Prostate gland (tissue), 2 donors: ENCODE data around the gene TMEM218. TPM values are rescaled to one million over a fixed set of nuclear protein-coding genes. Genes with fewer than 3 reads are reported as not detected.

Experiments used
- DNase-seq: peaks from one replicate; pipeline ENCODE4 v3.0.0-alpha.2; 2019; ENCODE audit warnings: low spot score
- H3K27ac ChIP-seq, 2 donors: fragments of 200-600 bp; sonication (generic); 2 replicates each; pipeline ENCODE4 v1.5.1; 2017 to 2019
- H3K27me3 ChIP-seq: fragments of 200-600 bp; sonication (generic); replicated peaks from 2 replicates; pipeline ENCODE4 v1.5.1; 2019; ENCODE audit not compliant: insufficient read depth
- H3K36me3 ChIP-seq, 2 donors: fragments of 200-600 bp; sonication (generic); 1 replicate in 1 of 2; 2 replicates in 1 of 2; pipeline versions ENCODE4 v1.5.1 to v1.8.1; 2017 to 2019
- H3K4me1 ChIP-seq: fragments of 200-600 bp; sonication (generic); replicated peaks from 2 replicates; pipeline ENCODE4 v1.5.1; 2019
- H3K4me3 ChIP-seq, 2 donors: fragments of 200-600 bp; sonication (generic); 2 replicates each; pipeline ENCODE4 v1.5.1; 2017 to 2019
- H3K9me3 ChIP-seq: fragments of 200-600 bp; sonication (generic); 2 replicates; pipeline ENCODE4 v1.5.1; 2017
- CTCF ChIP-seq, 4 experiments: fragments of 200-600 bp in 2 of 4; fragments of 450-650 bp in 2 of 4; sonication (generic) in 2 of 4; IDR thresholded peaks; 1 replicate in 3 of 4; 2 replicates in 1 of 4; pipeline ENCODE4 v1.5.1; 2016 to 2019; ENCODE audit warnings: antibody characterized with exemption in 4 of 4, mild to moderate bottlenecking in 2 of 4, moderate library complexity in 2 of 4
- POLR2A ChIP-seq: fragments of 450-650 bp; IDR thresholded peaks from one replicate; pipeline ENCODE4 v1.6.1; 2016; ENCODE audit warnings: antibody characterized with exemption, mild to moderate bottlenecking
- POLR2AphosphoS5 ChIP-seq: sonication (generic); formaldehyde crosslinking; IDR thresholded peaks from one replicate; pipeline ENCODE4 v1.6.1; 2017; ENCODE audit warnings: antibody characterized with exemption
- WGBS: methylation state at CpG from one replicate; pipeline ENCODE4 v1.1.5; 2018; 5-methylcytosine and 5-hydroxymethylcytosine counted together
- intact Hi-C: fragments of 100-400 bp; cut with DNase I; formaldehyde crosslinking; loops from one replicate; pipeline ENCODE4 v1.14.2; 2022
- total RNA-seq, 2 donors: library from RNA; depleted of rRNA; stranded (reverse); fragments of >200 nt; gene quantifications; one replicate each; pipeline ENCODE4 v1.1.0, GENCODE V29; 2016

Gene TMEM218
- total RNA-seq, 2 donors from 2014 or later = 17.7 to 33.5 TPM

DNA sequence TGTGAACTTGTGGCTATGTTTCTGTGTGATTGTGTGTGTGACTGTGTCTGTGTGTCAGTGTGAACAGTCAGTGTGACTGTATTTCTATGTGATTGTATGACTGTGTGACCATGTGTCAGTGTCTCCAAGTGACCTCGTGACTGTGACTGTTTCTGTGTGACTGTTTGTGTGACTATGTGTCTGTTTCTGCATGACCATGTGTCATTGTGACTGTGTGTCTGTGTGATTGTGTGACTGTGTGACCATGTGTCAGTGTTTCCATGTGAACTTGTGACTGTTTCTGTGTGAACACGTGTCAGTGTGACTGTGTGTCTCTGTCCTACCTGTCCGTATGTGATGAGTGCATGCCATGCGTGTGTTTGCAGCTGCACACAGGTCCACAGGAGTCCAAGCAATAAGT, 44.3 kb upstream of the TMEM218 start:
- Histone ChIP-seq H3K27ac (no peak overlapping the region), H3K4me1 (no peaks in the 10 kb centered on the region), H3K36me3 (no peaks in the 10 kb centered on the region), H3K27me3 (no peaks in the 10 kb centered on the region), H3K4me3 (no peak overlapping the region), H3K9me3 (no peaks in the 10 kb centered on the region)
- no peak for DNase-seq
- intact Hi-C loops = no loop called here
- 89% methylated on average over 4 of the region's 4 CpGs for WGBS
- TF ChIP-seq POLR2A (no peak), POLR2AphosphoS5 (no peak), CTCF (IDR thresholded peaks at IDR 0.05) (no peak)

DNA sequence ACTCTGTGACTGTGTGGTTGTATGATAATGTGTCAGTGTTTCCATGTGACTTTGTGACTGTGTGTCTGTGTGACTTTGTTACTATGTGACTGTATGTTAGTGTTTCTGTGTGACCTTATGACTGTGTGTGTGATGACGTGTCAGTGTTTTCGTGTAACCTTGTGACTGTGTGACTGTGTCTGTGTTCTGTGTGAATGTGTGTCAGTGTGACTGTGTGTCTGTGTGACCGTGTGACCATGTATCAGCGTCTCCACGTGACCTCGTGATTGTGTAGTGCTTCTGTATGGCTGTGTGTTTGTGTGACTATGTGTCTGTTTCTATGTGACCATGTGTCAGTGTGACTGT, 43.6 kb upstream of the TMEM218 start:
- Histone ChIP-seq H3K27me3 (no peaks in the 10 kb centered on the region), H3K4me3 (no peak overlapping the region), H3K9me3 (no peaks in the 10 kb centered on the region), H3K27ac (no peak overlapping the region), H3K4me1 (no peaks in the 10 kb centered on the region), H3K36me3 (no peaks in the 10 kb centered on the region)
- no peak for DNase-seq
- TF ChIP-seq POLR2AphosphoS5 (no peak), POLR2A (no peak), CTCF (IDR thresholded peaks at IDR 0.05) (no peak)
- intact Hi-C loops = no loop called here
- WGBS = 93% methylated on average over 6 of the region's 6 CpGs

- no peaks in the 10 kb centered on the region for H3K27me3 ChIP-seq
- intact Hi-C loops = no loop called here
- no peaks in the 10 kb centered on the region for H3K36me3 ChIP-seq
- DNase-seq = no peak
- WGBS = 39% methylated on average over 7 of the region's 7 CpGs
- H3K9me3 ChIP-seq = no peaks in the 10 kb centered on the region
- H3K4me1 ChIP-seq = no peaks in the 10 kb centered on the region
- no peak overlapping the region for H3K4me3 ChIP-seq
- H3K27ac ChIP-seq = no peak overlapping the region
- TF ChIP-seq CTCF (IDR thresholded peaks at IDR 0.05) (no peak), POLR2A (no peak), POLR2AphosphoS5 (no peak)
Measured at GRCh38 chr11:125154378-125155099, 43.1 kb upstream of the TMEM218 start.

GRCh38 chr11:125153837-125154236, 42.4 kb upstream of the TMEM218 start:
- Histone ChIP-seq H3K36me3 (no peaks in the 10 kb centered on the region), H3K9me3 (no peaks in the 10 kb centered on the region), H3K27me3 (no peaks in the 10 kb centered on the region), H3K4me3 (no peak overlapping the region), H3K27ac (no peak overlapping the region), H3K4me1 (no peaks in the 10 kb centered on the region)
- 54% methylated on average over 2 of the region's 2 CpGs for WGBS
- TF ChIP-seq POLR2A (no peak), POLR2AphosphoS5 (no peak), CTCF (IDR thresholded peaks at IDR 0.05) (no peak)
- DNase-seq = no peak
- intact Hi-C loops = no loop called here

- intact Hi-C loops = loop anchor here (10.0 kb wide), 1 partner anchor 54 kb away; no protein-coding TSS in a partner anchor
- H3K36me3 ChIP-seq = no peaks in the 10 kb centered on the region
- no peak overlapping the region for H3K27ac ChIP-seq
- no peaks in the 10 kb centered on the region for H3K27me3 ChIP-seq
- DNase-seq = no peak
- no peaks in the 10 kb centered on the region for H3K4me1 ChIP-seq
- 81% methylated on average over 5 of the region's 5 CpGs for WGBS
- H3K9me3 ChIP-seq = no peaks in the 10 kb centered on the region
- TF ChIP-seq CTCF (IDR thresholded peaks at IDR 0.05) = no peak
- TF ChIP-seq POLR2A = no peak
- no peak for TF ChIP-seq POLR2AphosphoS5
- H3K4me3 ChIP-seq = no peak overlapping the region
Measured at GRCh38 chr11:125148743-125149142, 37.3 kb upstream of the TMEM218 start.
